IPS-18c (cell line): ENCODE data around the gene GPR135.

Experiments
- H3K4me3 ChIP-seq: 2 replicates; pipeline ENCODE4 v1.7.0; 2013; ENCODE audit warnings: low read depth, mild to moderate bottlenecking, low read length, moderate library complexity; ENCODE audit not compliant: insufficient read depth
- H3K9me3 ChIP-seq: one replicate; pipeline ENCODE4 v1.6.1; 2013; ENCODE audit warnings: mild to moderate bottlenecking, low read length, moderate library complexity; ENCODE audit not compliant: control insufficient read depth, insufficient read depth

Gene GPR135

GRCh38 chr14:59465316-59466135 lies at the start of gene GPR135:
TSS of gene GPR135 (minus strand) at chr14:59465380. CDS start at chr14:59465226, 154 bp downstream.
- H3K9me3 ChIP-seq: peaks cover 3% of the 10 kb centered on the region
- peak within 1 kb of the TSS; percentile 71 for H3K4me3 ChIP-seq

- Histone ChIP-seq H3K4me3 (no peak overlapping the region), H3K9me3 (no peaks in the 10 kb centered on the region)
Measured at GRCh38 chr14:59511916-59512575, 46.9 kb upstream of the GPR135 start.

GRCh38 chr14:59510966-59511365 lies 45.8 kb upstream of the GPR135 start:
- no peak overlapping the region for H3K4me3 ChIP-seq
- H3K9me3 ChIP-seq: no peaks in the 10 kb centered on the region

- Histone ChIP-seq H3K9me3 (no peaks in the 10 kb centered on the region), H3K4me3 (no peak overlapping the region)
Measured at GRCh38 chr14:59510001-59510400, 44.8 kb upstream of the GPR135 start.

GRCh38 chr14:59509101-59509500 lies 43.9 kb upstream of the GPR135 start:
- H3K4me3 ChIP-seq: no peak overlapping the region
- H3K9me3 ChIP-seq: no peaks in the 10 kb centered on the region

GRCh38 chr14:59507752-59508103 lies 42.5 kb upstream of the GPR135 start:
- H3K9me3 ChIP-seq: no peaks in the 10 kb centered on the region

GRCh38 chr14:59507063-59507751 lies 42.0 kb upstream of the GPR135 start:
- Histone ChIP-seq H3K4me3 (no peak overlapping the region), H3K9me3 (no peaks in the 10 kb centered on the region)

More at GRCh38 chr14:59507752-59508103, 42.5 kb upstream of the GPR135 start:
- no peak overlapping the region for H3K4me3 ChIP-seq

- H3K9me3 ChIP-seq: no peaks in the 10 kb centered on the region
- no peak overlapping the region for H3K4me3 ChIP-seq
Measured at GRCh38 chr14:59503256-59503655, 38.1 kb upstream of the GPR135 start.

GRCh38 chr14:59500732-59501131 lies 35.6 kb upstream of the GPR135 start:
- Histone ChIP-seq H3K4me3 (no peak overlapping the region), H3K9me3 (no peaks in the 10 kb centered on the region)

- Histone ChIP-seq H3K4me3 (no peak overlapping the region), H3K9me3 (no peaks in the 10 kb centered on the region)
Measured at GRCh38 chr14:59492384-59492783, 27.2 kb upstream of the GPR135 start.

GRCh38 chr14:59490756-59491155 lies 25.6 kb upstream of the GPR135 start:
- Histone ChIP-seq H3K9me3 (no peaks in the 10 kb centered on the region), H3K4me3 (no peak overlapping the region)

- H3K4me3 ChIP-seq: peak overlapping the region; percentile 72
- H3K9me3 ChIP-seq: peaks cover 2% of the 10 kb centered on the region
Measured at GRCh38 chr14:59484639-59485175, 19.5 kb upstream of the GPR135 start.

- Histone ChIP-seq H3K9me3 (peaks cover 2% of the 10 kb centered on the region), H3K4me3 (peak within 1 kb of the TSS; percentile 72)
Measured at GRCh38 chr14:59483819-59484638, 18.8 kb upstream of the GPR135 start, which contains the start of the genes JKAMP and L3HYPDH. TSS of gene JKAMP (plus strand) at chr14:59484517. CDS start at chr14:59484590, 73 bp downstream. TSS of gene L3HYPDH (minus strand) at chr14:59484408. CDS start at chr14:59484316, 92 bp downstream.

GRCh38 chr14:59483363-59483762 lies 18.2 kb upstream of the GPR135 start:
- Histone ChIP-seq H3K4me3 (peak overlapping the region; percentile 72), H3K9me3 (peaks cover 2% of the 10 kb centered on the region)

- H3K4me3 ChIP-seq: peak overlapping the region; percentile 72
- peaks cover 2% of the 10 kb centered on the region for H3K9me3 ChIP-seq
Measured at GRCh38 chr14:59482541-59483331, 17.6 kb upstream of the GPR135 start.
